GM18505 (cell line): ENCODE measurements around the gene ZNF804A.
A peak's percentile ranks its signal among the peaks of the same experiment; 100 is the strongest.

ENCODE experiments used
- ATAC-seq: cut with Tn5 transposase; IDR thresholded peaks from one replicate; pipeline ENCODE4 v1.9.1; 2021; ENCODE audit not compliant: unreplicated experiment
- POLR2A ChIP-seq: IDR thresholded peaks from 4 replicates; pipeline ENCODE4 v1.6.1; 2011; ENCODE audit warnings: borderline replicate concordance; ENCODE audit not compliant: insufficient read depth, insufficient read length; ENCODE audit errors: extremely low read depth

Gene ZNF804A

DNA sequence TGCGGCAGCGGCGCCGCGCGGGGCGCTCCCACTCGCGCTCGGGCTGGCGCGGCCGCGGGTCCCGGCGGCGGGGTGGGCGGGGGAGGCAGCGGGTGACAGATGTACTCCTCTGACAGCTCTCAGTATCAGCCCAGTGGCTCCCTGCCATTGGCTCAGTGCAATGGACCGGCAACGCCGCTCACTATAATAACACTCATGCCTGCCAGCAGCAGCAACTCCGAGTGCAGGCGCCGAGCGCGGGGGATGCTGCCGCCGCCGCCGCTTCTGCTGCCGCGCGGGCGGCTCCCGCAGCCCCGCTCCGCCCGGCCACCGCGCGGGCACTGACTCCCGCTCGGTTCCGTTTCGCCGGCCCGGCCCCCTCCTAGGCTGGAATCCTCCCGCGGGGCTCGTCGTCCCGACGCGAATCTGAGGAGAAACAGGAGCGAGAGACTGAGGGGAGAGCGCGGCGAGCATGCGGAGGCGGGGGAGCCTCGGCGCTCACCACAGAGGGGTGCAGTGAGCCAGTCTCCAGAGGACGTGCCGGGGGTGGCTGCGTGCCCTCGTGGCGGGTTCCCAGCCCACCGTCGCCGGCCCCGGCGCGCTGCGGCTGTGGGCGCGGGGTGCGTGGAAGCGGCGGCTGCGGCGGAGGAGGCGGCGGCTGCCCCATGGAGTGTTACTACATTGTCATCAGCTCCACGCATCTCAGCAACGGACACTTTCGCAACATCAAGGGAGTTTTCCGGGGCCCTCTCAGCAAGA is at the start of gene ZNF804A:
Gene ZNF804A, plus strand, starts transcription at position 214 of the 738 bp plus-strand sequence. Its CDS starts 431 bp downstream, at position 645.
- ATAC-seq = peak; percentile 94
- peak; percentile 61 for TF ChIP-seq POLR2A

DNA sequence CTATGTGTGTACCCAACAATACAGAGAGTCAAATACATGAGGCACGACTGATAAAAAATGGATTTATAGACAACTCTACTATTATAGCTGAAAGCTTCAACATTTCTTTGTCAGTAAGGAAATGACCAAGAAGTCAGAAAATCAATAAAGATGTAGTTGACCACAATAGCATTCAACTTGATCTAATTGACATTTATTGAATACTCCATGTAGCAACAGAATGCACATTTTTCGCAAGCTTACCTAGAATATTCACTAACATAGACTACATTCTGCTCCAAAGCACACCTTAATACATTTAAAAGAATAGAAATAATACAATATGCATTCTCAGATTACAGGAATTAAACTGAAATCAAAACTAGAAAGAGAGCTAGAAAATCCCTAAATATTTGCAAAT is 49.2 kb upstream of the ZNF804A start:
- ATAC-seq = no peak
- no peak for TF ChIP-seq POLR2A

DNA sequence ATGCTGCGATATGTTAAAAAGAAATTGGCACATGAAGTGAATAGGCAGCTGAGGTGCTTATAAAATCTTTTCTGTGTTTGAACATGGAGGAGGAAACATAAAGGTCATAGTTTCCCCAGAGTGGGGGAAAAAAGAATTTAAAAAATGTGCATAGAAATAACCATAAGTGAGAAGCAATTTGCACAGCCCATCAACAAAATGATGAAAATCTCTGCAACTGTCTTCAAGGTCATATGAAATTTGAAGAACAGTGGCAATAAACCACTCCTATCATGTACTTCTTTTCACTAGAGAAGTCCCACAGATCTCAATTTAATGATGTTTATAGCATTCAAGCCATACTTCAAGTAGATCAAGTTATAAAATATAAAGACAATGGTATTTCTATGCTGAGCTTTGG is 46.7 kb upstream of the ZNF804A start:
- no peak for TF ChIP-seq POLR2A

DNA sequence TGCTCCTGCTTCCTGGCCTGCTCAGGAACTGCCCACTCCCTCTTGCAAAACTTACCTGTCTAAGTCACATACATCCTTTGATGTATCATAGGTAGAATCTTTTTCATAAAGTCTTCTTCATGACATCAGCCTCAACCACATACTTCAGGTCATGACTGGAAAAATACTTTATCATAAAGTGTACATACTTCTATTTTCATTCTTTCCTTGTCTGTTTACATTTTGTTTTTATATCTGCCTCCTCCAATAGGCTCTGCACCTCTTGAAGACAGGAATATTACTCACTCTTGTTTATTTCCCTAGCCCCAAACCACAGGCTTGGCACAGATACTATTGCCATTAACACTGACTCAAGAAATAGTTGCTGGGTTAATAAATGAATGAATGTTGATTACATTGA is 43.6 kb upstream of the ZNF804A start:
- no peak for TF ChIP-seq POLR2A

More for the DNA sequence above, 46.7 kb upstream of the ZNF804A start:
- no peak for ATAC-seq

DNA sequence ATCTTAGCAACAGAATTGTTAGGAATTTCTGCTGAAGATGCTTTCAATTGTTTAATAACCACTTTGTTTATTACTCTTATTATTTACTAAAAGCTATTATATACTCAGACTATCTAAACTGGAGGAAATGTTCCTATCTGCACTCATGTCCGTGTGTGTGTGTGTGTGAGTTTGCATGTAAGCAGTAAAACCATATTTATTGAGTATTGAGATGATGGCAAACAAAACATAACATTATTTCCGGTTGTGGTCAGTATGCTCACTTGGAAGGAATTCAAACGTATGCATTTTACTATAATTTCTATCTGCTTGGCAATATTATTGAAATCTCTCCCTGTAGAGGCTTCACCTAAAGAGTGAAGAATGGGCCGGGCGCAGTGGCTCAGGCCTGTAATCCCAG is 43.0 kb upstream of the ZNF804A start:
- no peak for ATAC-seq

More for the DNA sequence above, 43.6 kb upstream of the ZNF804A start:
- no peak for ATAC-seq

GRCh38 chr2:184556639-184557038 is 41.7 kb upstream of the ZNF804A start:
- no peak for ATAC-seq
- no peak for TF ChIP-seq POLR2A

More for the DNA sequence above, 43.0 kb upstream of the ZNF804A start:
- no peak for TF ChIP-seq POLR2A

DNA sequence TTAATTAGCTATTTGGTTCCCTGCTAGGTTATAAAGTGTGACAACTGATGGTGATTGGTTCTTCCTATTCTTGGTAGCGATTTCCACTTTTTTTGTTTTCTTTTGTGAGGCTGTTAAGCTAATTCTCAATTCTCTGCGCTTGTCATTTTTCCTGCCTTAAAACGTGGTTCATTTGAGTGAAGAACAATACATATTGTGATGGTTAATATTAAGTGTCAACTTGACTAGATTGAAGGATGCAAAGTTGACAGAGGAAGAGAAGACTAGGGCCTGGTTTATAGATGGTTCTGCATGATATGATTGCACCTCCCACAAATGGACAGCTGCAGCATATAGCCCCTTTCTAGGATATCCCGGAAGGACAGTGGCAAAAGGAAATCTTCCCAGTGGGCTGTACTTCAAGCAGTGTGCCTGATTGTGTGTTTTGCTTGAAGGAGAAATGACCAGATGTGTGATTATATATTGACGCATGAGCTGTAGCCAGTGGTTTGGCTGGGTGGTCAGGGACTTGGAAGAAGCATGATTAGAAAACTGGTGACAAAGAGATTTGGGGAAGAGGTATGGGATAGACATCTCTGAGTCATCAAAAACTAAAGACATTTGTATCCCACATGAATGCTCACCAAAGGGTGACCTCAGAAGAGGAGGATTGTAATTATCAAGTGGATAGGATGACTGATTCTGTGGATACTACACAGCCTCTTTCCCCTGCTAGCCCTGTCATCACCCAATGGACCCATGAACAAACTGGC is 39.4 kb upstream of the ZNF804A start:
- TF ChIP-seq POLR2A = no peak
- no peak for ATAC-seq

GRCh38 chr2:184560603-184561002 is 37.7 kb upstream of the ZNF804A start:
- no peak for ATAC-seq
- no peak for TF ChIP-seq POLR2A

GRCh38 chr2:184562532-184562931 is 35.8 kb upstream of the ZNF804A start:
- no peak for ATAC-seq
- no peak for TF ChIP-seq POLR2A

GRCh38 chr2:184564092-184564491 is 34.2 kb upstream of the ZNF804A start:
- no peak for TF ChIP-seq POLR2A
- ATAC-seq = no peak

DNA sequence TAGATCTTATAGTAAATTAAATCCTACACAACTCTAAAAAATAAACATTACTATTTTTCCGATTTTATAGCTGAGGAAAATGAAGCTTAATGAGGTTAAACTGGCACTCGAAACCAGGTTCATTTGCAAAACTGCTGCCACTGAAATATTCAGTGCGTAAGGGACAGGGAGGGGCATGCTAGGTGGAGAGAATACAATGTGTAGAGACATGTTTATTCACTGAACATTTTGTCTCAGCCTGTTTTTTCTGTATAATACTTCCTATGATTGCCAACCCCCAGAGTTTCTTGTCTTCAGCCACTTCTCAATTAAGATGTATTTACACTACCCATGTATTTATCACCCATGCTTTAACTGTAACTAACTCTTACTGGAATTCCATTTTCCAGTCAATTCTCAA is 31.6 kb upstream of the ZNF804A start:
- no peak for ATAC-seq
- TF ChIP-seq POLR2A = no peak

DNA sequence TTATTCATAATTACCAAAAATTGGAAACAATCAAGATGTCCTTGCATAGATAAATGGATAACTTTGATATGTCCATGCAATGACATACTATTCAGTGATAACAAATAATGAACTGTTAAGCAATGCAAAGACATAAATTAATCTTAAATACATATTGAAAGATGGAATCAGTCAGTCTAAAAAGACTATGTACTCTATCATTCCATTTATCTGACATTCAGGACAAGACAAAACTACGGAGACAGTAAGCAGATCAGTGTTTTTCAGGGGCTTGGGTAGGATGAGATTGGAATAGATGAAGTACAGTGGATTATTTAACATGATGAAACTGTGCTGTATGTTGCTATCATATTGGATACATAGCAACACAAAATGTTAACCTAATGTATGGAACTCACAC is 21.3 kb upstream of the ZNF804A start:
- TF ChIP-seq POLR2A = no peak
- ATAC-seq = no peak

DNA sequence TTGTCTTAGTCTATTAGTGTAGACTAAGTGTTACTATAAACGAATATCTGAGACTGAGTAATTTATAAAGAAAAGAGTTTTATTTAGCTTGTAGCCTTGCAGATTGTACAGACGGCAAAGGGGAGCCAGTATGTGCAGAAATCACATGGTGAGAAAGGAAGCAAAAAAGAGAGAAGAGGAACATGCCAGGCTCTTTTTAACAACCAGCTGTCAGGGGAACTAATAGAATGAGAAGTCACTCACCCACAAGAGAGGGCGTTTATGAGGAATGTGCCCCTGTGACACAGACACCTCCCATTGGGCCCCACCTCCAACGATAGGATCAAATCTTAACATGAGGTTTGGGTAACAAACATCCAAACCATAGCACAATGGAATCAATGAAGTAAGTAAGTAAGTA is 20.6 kb upstream of the ZNF804A start:
- TF ChIP-seq POLR2A = no peak
- ATAC-seq = no peak

- ATAC-seq = no peak
- no peak for TF ChIP-seq POLR2A
Observed at GRCh38 chr2:184579226-184579625, 19.1 kb upstream of the ZNF804A start.
